ENCODE data around the gene ERCC6L2.

DNA sequence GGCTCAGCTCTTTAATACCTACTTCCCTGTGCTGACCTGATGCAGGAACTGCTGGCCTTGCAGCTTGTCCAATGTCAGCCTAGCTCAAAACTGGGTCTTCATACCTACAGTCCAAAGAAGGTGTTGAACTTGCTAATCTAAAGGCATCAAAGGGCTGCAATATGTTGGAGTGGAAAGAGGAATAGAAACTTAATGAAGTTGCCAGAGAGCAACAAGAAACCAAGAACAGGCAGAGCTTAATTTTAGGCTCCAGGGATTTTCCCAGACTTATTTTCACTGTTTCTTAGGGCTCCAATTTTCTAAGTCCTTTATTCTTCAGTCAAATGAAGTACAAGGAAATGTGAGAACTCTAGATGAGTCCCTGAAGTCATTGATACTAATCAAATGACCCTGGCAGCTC, 17.6 kb upstream of the ERCC6L2 start:
- TF ChIP-seq RAD21 (IDR thresholded peaks at IDR 0.05 in 1 of 2, conservative IDR thresholded peaks at IDR 0.05 in 1 of 2; ENCODE audit: low read depth in 2 of 2, low read length in 2 of 2): no peak
- TF ChIP-seq, protein P1, sequence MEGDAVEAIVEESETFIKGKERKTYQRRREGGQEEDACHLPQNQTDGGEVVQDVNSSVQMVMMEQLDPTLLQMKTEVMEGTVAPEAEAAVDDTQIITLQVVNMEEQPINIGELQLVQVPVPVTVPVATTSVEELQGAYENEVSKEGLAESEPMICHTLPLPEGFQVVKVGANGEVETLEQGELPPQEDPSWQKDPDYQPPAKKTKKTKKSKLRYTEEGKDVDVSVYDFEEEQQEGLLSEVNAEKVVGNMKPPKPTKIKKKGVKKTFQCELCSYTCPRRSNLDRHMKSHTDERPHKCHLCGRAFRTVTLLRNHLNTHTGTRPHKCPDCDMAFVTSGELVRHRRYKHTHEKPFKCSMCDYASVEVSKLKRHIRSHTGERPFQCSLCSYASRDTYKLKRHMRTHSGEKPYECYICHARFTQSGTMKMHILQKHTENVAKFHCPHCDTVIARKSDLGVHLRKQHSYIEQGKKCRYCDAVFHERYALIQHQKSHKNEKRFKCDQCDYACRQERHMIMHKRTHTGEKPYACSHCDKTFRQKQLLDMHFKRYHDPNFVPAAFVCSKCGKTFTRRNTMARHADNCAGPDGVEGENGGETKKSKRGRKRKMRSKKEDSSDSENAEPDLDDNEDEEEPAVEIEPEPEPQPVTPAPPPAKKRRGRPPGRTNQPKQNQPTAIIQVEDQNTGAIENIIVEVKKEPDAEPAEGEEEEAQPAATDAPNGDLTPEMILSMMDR (IDR thresholded peaks at IDR 0.05; ENCODE audit: control extremely low read depth in 1 of 3, insufficient read depth in 1 of 3, low read depth in 1 of 3, low read length in 3 of 3): no peak
- TF ChIP-seq EZH2 (IDR thresholded peaks at IDR 0.05; ENCODE audit: low read depth, low read length, severe bottlenecking): no peak
